K562 (cell line): ENCODE measurements around the gene TENT4B. TPM values are rescaled to one million over a fixed set of nuclear protein-coding genes. Genes with fewer than 3 reads are reported as not detected.

Experiments used
- ATAC-seq: fragments of 200-7000 bp; cut with Tn5 transposase; 3 replicates; pipeline ENCODE4 v1.9.1; 2020; ENCODE audit warnings: moderate library complexity
- BruUV-seq: library from RNA; stranded (reverse); fragments of 400-500 nt; replicated peaks from 2 replicates; lab custom pipeline; 2021; lab: Mats Ljungman, UMichigan
- CTCF ChIA-PET: fragments of 300-600 bp; formaldehyde crosslinking; extraction: SDS; loops from one replicate; lab custom pipeline; 2021; ENCODE audit warnings: low intra/inter-chr PET ratio; lab: Yijun Ruan, JAX
- POLR2A ChIA-PET: fragments of 300-600, 350-650 bp; sonication (Branson Sonifier 250); formaldehyde crosslinking; extraction: SDS; loops from one replicate; lab custom pipeline; 2021; ENCODE audit warnings: antibody characterized with exemption, inconsistent platforms; lab: Yijun Ruan, JAX
- DNase-seq, 4 experiments: peaks; one replicate each; pipeline versions ENCODE4 v3.0.0 to v3.0.0-alpha.2; 2011 to 2018; ENCODE audit warnings: low spot score in 3 of 4, mixed read lengths in 3 of 4; ENCODE audit errors: extremely low read depth in 1 of 4
- FAIRE-seq: peaks from 2 replicates; lab custom pipeline; 2011; peaks lifted over from hg19 to GRCh38; lab: Jason Lieb, UNC
- H2AFZ ChIP-seq: 2 replicates; pipeline ENCODE4 v1.6.0; 2011; ENCODE audit warnings: low read depth, low read length, control low read depth, inconsistent platforms
- H3K27ac ChIP-seq: fragments of 200-600 bp; 3 replicates; pipeline ENCODE4 v1.8.0; 2011; ENCODE audit warnings: low read depth, mild to moderate bottlenecking, control low read depth, inconsistent platforms, low read length, moderate library complexity, mixed read lengths; ENCODE audit errors: extremely low read depth
- H3K27me3 ChIP-seq, 2 experiments: fragments of 300-600 bp in 1 of 2; 2 replicates in 1 of 2; 3 replicates in 1 of 2; pipeline versions ENCODE4 v1.6.0 to v1.8.0; 2011; ENCODE audit warnings: inconsistent platforms in 2 of 2, low read length in 2 of 2, mild to moderate bottlenecking in 1 of 2, mixed read lengths in 1 of 2, moderate library complexity in 1 of 2; ENCODE audit not compliant: control insufficient read depth in 2 of 2, insufficient read depth in 2 of 2
- H3K36me3 ChIP-seq: fragments of 300-600 bp; 3 replicates; pipeline ENCODE4 v1.8.0; 2011; ENCODE audit warnings: mild to moderate bottlenecking, low read length, inconsistent platforms; ENCODE audit not compliant: control insufficient read depth, insufficient read depth
- H3K4me1 ChIP-seq, 2 experiments: fragments of 200-600 bp in 1 of 2; replicated peaks in 1 of 2; 2 replicates in 1 of 2; 3 replicates in 1 of 2; pipeline versions ENCODE4 v1.5.1 to v1.8.0; 2011; ENCODE audit warnings: inconsistent platforms in 2 of 2, low read length in 2 of 2, mild to moderate bottlenecking in 1 of 2, mixed read lengths in 1 of 2, moderate library complexity in 1 of 2; ENCODE audit not compliant: control insufficient read depth in 2 of 2, insufficient read depth in 2 of 2
- H3K4me2 ChIP-seq: 2 replicates; pipeline ENCODE4 v1.6.1; 2011; ENCODE audit warnings: low read length, control low read depth, inconsistent platforms, mixed read lengths; ENCODE audit not compliant: insufficient read depth
- H3K4me3 ChIP-seq: fragments of 200-600 bp; sonication (generic), shearing (Covaris generic); 2 replicates; pipeline ENCODE4 v1.5.1; 2016; ENCODE audit warnings: control low read depth, inconsistent platforms
- H3K79me2 ChIP-seq: fragments of 200-600 bp; 3 replicates; pipeline ENCODE4 v1.8.0; 2011; ENCODE audit warnings: low read length, inconsistent platforms; ENCODE audit not compliant: control insufficient read depth, insufficient read depth
- H3K9ac ChIP-seq, 2 experiments: 2 replicates each; pipeline versions ENCODE4 v1.6.0 to v1.6.1; 2011; ENCODE audit warnings: low read depth in 2 of 2, low read length in 2 of 2, control low read depth in 1 of 2, inconsistent platforms in 1 of 2, mild to moderate bottlenecking in 1 of 2, mixed read lengths in 1 of 2; ENCODE audit not compliant: insufficient read depth in 1 of 2
- H3K9me1 ChIP-seq: one replicate; pipeline ENCODE4 v1.6.0; 2011; ENCODE audit warnings: inconsistent platforms, mild to moderate bottlenecking, low read length, moderate library complexity; ENCODE audit not compliant: control insufficient read depth, insufficient read depth
- H3K9me3 ChIP-seq: replicated peaks from 2 replicates; pipeline ENCODE4 v1.5.1; 2011; ENCODE audit warnings: low read depth, low read length, inconsistent platforms; ENCODE audit not compliant: control insufficient read depth, insufficient read depth
- H4K20me1 ChIP-seq: replicated peaks from 2 replicates; pipeline ENCODE4 v1.6.1; 2011; ENCODE audit warnings: low read length, inconsistent platforms, mixed read lengths; ENCODE audit not compliant: control insufficient read depth, insufficient read depth
- CHD1 ChIP-seq: fragments of 200-600 bp; sonication (generic); IDR thresholded peaks from one replicate; pipeline ENCODE4 v1.6.1; 2012; ENCODE audit warnings: mild to moderate bottlenecking, moderate library complexity, low read length, inconsistent platforms
- CHD4 ChIP-seq: fragments of 200-600 bp; sonication (generic); IDR thresholded peaks from 3 replicates; pipeline ENCODE4 v1.6.1; 2012; ENCODE audit warnings: low read depth, mild to moderate bottlenecking, mixed read lengths, low read length, inconsistent platforms; ENCODE audit not compliant: insufficient read depth, insufficient replicate concordance, poor library complexity, severe bottlenecking
- ESRRB ChIP-seq: fragments of 250-450 bp; sonication (Bioruptor Pico); IDR thresholded peaks from 2 replicates; pipeline ENCODE4 v1.5.0; 2020; ENCODE audit warnings: mild to moderate bottlenecking, moderate library complexity, borderline replicate concordance
- FOXJ2 ChIP-seq: fragments of 200-800 bp; sonication (Bioruptor generic); IDR thresholded peaks from 2 replicates; pipeline ENCODE4 v1.6.1; 2016; ENCODE audit warnings: missing genetic modification characterization, missing compliant biosample characterization
- KLF16 ChIP-seq: IDR thresholded peaks from 2 replicates; pipeline ENCODE4 v1.6.1; 2016; ENCODE audit warnings: antibody characterized with exemption
- MIER1 ChIP-seq: fragments of 450-650 bp; IDR thresholded peaks from 2 replicates; pipeline ENCODE4 v1.6.1; 2016; ENCODE audit warnings: antibody characterized with exemption, mild to moderate bottlenecking, low read depth
- NR4A1 ChIP-seq, 2 experiments: fragments of 250-450 bp in 1 of 2; fragments of 450-650 bp in 1 of 2; sonication (Bioruptor Pico) in 1 of 2; IDR thresholded peaks; 2 replicates each; pipeline versions ENCODE4 v1.4.0 to v1.6.1; 2016 to 2020; ENCODE audit warnings: mild to moderate bottlenecking in 2 of 2, missing compliant biosample characterization in 1 of 2, missing genetic modification characterization in 1 of 2, moderate library complexity in 1 of 2
- PHB ChIP-seq: fragments of 250-450 bp; sonication (Bioruptor Pico); IDR thresholded peaks from 2 replicates; pipeline ENCODE4 v1.5.0; 2021
- PHF21A ChIP-seq: fragments of 450-650 bp; IDR thresholded peaks from 2 replicates; pipeline ENCODE4 v1.6.1; 2017; ENCODE audit warnings: low read depth, borderline replicate concordance
- PML ChIP-seq: IDR thresholded peaks from 2 replicates; pipeline ENCODE4 v1.6.1; 2012; ENCODE audit warnings: low read length, inconsistent platforms
- PTRF ChIP-seq: fragments of 450-650 bp; IDR thresholded peaks from 2 replicates; pipeline ENCODE4 v1.6.1; 2016; ENCODE audit warnings: mild to moderate bottlenecking, missing genetic modification characterization, missing compliant biosample characterization
- RFX5 ChIP-seq: IDR thresholded peaks from 2 replicates; pipeline ENCODE4 v1.6.1; 2011; ENCODE audit warnings: low read depth, mild to moderate bottlenecking, improper control_type of control experiment, low read length
- SMARCB1 ChIP-seq: IDR thresholded peaks from 2 replicates; pipeline ENCODE4 v1.6.1; 2011; ENCODE audit warnings: improper control_type of control experiment, low read depth; ENCODE audit not compliant: insufficient read length
- WHSC1 ChIP-seq: IDR thresholded peaks from one replicate; pipeline ENCODE4 v1.6.1; 2012; ENCODE audit warnings: low read length, control low read depth, inconsistent platforms
- ZNF280B ChIP-seq: fragments of 250-450 bp; sonication (Bioruptor Pico); IDR thresholded peaks from 2 replicates; pipeline ENCODE4 v1.5.1; 2021; ENCODE audit warnings: mild to moderate bottlenecking
- ZNF445 ChIP-seq: fragments of 250-450 bp; sonication (Bioruptor Pico); IDR thresholded peaks from 2 replicates; pipeline ENCODE4 v1.4.0; 2020; ENCODE audit warnings: low read depth, mild to moderate bottlenecking, moderate library complexity
- WGBS: fragments of 100-300 bp; shearing (Covaris generic); methylation state at CpG from one replicate; pipeline ENCODE4 v1.1.6; 2016; ENCODE audit warnings: low coverage, mixed read lengths; ENCODE audit not compliant: insufficient coverage; ENCODE audit errors: missing lambda C conversion rate; 5-methylcytosine and 5-hydroxymethylcytosine counted together
- in situ Hi-C: fragments of 300-500 bp; cut with MboI; formaldehyde crosslinking; loops from 4 replicates; pipeline ENCODE4 v1.15.0; 2018; ENCODE audit warnings: inconsistent platforms, mixed read lengths
- intact Hi-C: fragments of 100-400 bp; cut with micrococcal nuclease; formaldehyde crosslinking; loops from 2 replicates; pipeline ENCODE4 v1.14.2; 2022
- polyA plus RNA-seq, 8 experiments: library from polyadenylated mRNA; depleted of rRNA in 4 of 8; stranded (reverse) in 5 of 8; unstranded in 3 of 8; fragments of >200 nt; fragmentation: Nextera tagmentation in 2 of 8; fragmentation: Illumina TruSeq in 1 of 8; extraction: Ambion mirVana in 2 of 8; extraction: Trizol in 1 of 8; gene quantifications; 2 replicates each; pipeline versions ENCODE4 v1.2.1 to v1.2.3, GENCODE V29; 2011 to 2014; ENCODE audit warnings: inconsistent platforms in 1 of 8, missing spikeins in 1 of 8
- total RNA-seq, 7 experiments: library from RNA; depleted of rRNA in 6 of 7; stranded (reverse); fragments of >200 nt in 6 of 7; fragmentation: Illumina TruSeq in 2 of 7; extraction: Trizol in 2 of 7; gene quantifications; 2 replicates each; pipeline versions ENCODE4 v1.2.1 to v1.2.3, GENCODE V29; 2011 to 2021; ENCODE audit warnings: low replicate concordance in 1 of 7

Gene TENT4B
- total and polyA plus RNA-seq, 9 of the 15 experiments (the other 6 are each of a cell fraction or from before 2014, with no cell fraction given) = 5.2 to 8.4 (median 7.0) TPM

- intact Hi-C loops = no loop called here
- Histone ChIP-seq H3K4me2 (no peak overlapping the region), H3K4me3 (no peak overlapping the region), H4K20me1 (no peaks in the 10 kb centered on the region; the same call in 1 of the 2 replicates), H3K4me1 (peaks cover 0 to 10% of the 10 kb centered on the region in 2 experiments; a peak in 3 of 5 replicates), H3K36me3 (no peaks in the 10 kb centered on the region), H3K9me1 (no peaks in the 10 kb centered on the region), H3K9me3 (no peaks in the 10 kb centered on the region), H3K27ac (no peak overlapping the region), H2AFZ (no peak overlapping the region), H3K27me3 (no peaks in the 10 kb centered on the region), H3K9ac (no peak overlapping the region), H3K79me2 (peaks cover 55% of the 10 kb centered on the region)
- in situ Hi-C loops = no loop called here
- POLR2A ChIA-PET = interaction anchor here (0.7 to 1.4 kb wide), 3 partner anchors 9 to 85 kb away, joined by 3 to 8 read pairs (median 3); no protein-coding TSS in a partner anchor
- CTCF ChIA-PET = no interaction called here
- no TSS peak for BruUV-seq
- TF ChIP-seq PHF21A = no peak
- TF ChIP-seq KLF16 = no peak
- TF ChIP-seq ESRRB (CRISPR knock-in tag) = no peak
- TF ChIP-seq NR4A1 (CRISPR knock-in tag; IDR thresholded peaks at IDR 0.05) = no peak
- TF ChIP-seq NR4A1 (tag; IDR thresholded peaks at IDR 0.05) = no peak
- no peak for TF ChIP-seq ZNF445 (CRISPR knock-in tag)
- TF ChIP-seq CHD1 = no peak
- TF ChIP-seq RFX5 = no peak
- no peak for TF ChIP-seq MIER1
- no peak for TF ChIP-seq FOXJ2 (tag)
- no peak for TF ChIP-seq PML
- TF ChIP-seq WHSC1 = no peak
- no peak for TF ChIP-seq PHB (CRISPR knock-in tag)
- no peak for TF ChIP-seq CHD4
- no peak for TF ChIP-seq ZNF280B (CRISPR knock-in tag)
- no peak for TF ChIP-seq PTRF (tag)
- no peak for TF ChIP-seq SMARCB1
- FAIRE-seq (peak; percentile 19), DNase-seq (no peak), ATAC-seq (peak; percentile 44; the same call in 1 of the 3 replicates)
- WGBS = 59% methylated on average over 9 of the region's 9 CpGs
Observed at GRCh38 chr16:50166511-50167500, 13.7 kb downstream of the TENT4B start.
